ENCODE measurements around the gene FLOT1.
A peak's percentile ranks its signal among the peaks of the same experiment; 100 is the strongest.

Gene FLOT1

GRCh38 chr6:30742316-30743098, at the start of gene FLOT1:
Gene FLOT1, minus strand, starts transcription at chr6:30742687. Its CDS starts 498 bp downstream, at chr6:30742189.
- Mint-ChIP-seq H3K4me3 (peak within 1 kb of the TSS; percentile 97), H3K36me3 (peaks cover 23% of the 10 kb centered on the region), H3K27me3 (no peaks in the 10 kb centered on the region), H3K9me3 (no peaks in the 10 kb centered on the region), H3K4me1 (peaks cover 71% of the 10 kb centered on the region), H3K27ac (peak within 1 kb of the TSS; percentile 96)

DNA sequence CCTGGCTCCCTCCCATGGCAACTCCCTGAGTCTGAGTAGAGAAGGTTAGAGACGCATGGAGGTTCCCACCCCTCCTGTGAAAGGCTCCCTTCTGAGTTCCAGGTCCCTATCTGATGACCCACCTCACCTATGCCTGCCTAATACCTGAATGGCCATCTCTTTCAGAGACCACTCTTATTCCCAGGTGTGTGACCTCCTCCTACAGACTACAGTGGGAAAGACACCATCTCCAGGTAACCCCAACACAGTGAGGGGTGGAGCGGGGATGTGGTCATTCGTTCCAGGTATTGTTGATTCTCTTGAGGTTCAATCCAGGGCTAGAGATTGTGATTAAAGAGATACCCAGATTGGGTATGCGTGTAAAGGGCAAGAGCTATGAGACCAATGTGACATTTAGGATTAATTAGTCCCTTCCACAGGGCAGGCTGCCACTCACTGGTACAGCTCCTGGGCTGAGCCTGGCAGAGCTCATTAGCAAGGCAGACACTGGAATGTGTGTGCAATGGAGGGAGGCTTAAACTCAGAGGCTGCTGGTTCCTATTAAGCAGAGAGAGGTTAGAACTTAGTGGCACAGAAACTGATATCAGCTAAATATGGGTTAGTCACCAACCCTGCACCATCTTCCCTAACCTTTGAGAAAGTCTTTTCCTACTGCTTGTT, 48.4 kb upstream of the FLOT1 start:
- Mint-ChIP-seq H3K4me3 (no peak overlapping the region), H3K36me3 (no peaks in the 10 kb centered on the region)

GRCh38 chr6:30789606-30790005, 47.1 kb upstream of the FLOT1 start:
- Mint-ChIP-seq H3K4me3 (no peak overlapping the region), H3K9me3 (no peaks in the 10 kb centered on the region), H3K4me1 (peaks cover 60% of the 10 kb centered on the region), H3K36me3 (no peaks in the 10 kb centered on the region), H3K27ac (no peak overlapping the region), H3K27me3 (no peaks in the 10 kb centered on the region)

More for the DNA sequence above, 48.4 kb upstream of the FLOT1 start:
- Mint-ChIP-seq H3K27ac (no peak overlapping the region), H3K9me3 (no peaks in the 10 kb centered on the region), H3K27me3 (no peaks in the 10 kb centered on the region), H3K4me1 (peaks cover 64% of the 10 kb centered on the region)

DNA sequence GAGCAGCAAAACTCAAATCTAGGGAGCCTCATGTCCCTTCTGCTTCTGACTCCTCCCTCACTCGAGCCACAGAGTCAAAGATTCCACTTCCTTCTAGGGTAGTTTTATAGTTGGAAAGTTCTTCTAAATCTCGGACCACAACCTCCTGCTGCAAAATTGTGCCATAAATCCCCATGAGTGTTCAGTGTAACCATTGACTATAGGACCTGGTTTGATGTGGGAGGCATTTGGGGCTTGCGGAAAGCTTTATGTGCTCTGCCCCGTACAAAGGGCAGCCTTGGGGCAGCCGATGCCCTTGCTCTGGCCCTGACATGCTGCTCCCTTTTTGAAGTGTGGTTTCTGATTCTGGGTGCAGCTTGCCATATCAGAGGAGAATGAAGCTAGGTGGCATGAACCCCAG, 45.5 kb upstream of the FLOT1 start:
- no peak overlapping the region for H3K27ac Mint-ChIP-seq
- H3K27me3 Mint-ChIP-seq: no peaks in the 10 kb centered on the region
- H3K4me3 Mint-ChIP-seq: no peak overlapping the region
- H3K9me3 Mint-ChIP-seq: no peaks in the 10 kb centered on the region
- no peaks in the 10 kb centered on the region for H3K36me3 Mint-ChIP-seq
- peaks cover 48% of the 10 kb centered on the region for H3K4me1 Mint-ChIP-seq

- H3K9me3 Mint-ChIP-seq: no peaks in the 10 kb centered on the region
- H3K4me3 Mint-ChIP-seq: peak overlapping the region; percentile 58
- peak overlapping the region; percentile 82 for H3K27ac Mint-ChIP-seq
- H3K36me3 Mint-ChIP-seq: no peaks in the 10 kb centered on the region
- H3K27me3 Mint-ChIP-seq: no peaks in the 10 kb centered on the region
- peaks cover 63% of the 10 kb centered on the region for H3K4me1 Mint-ChIP-seq
Observed at GRCh38 chr6:30782425-30783014, 40.0 kb upstream of the FLOT1 start.

DNA sequence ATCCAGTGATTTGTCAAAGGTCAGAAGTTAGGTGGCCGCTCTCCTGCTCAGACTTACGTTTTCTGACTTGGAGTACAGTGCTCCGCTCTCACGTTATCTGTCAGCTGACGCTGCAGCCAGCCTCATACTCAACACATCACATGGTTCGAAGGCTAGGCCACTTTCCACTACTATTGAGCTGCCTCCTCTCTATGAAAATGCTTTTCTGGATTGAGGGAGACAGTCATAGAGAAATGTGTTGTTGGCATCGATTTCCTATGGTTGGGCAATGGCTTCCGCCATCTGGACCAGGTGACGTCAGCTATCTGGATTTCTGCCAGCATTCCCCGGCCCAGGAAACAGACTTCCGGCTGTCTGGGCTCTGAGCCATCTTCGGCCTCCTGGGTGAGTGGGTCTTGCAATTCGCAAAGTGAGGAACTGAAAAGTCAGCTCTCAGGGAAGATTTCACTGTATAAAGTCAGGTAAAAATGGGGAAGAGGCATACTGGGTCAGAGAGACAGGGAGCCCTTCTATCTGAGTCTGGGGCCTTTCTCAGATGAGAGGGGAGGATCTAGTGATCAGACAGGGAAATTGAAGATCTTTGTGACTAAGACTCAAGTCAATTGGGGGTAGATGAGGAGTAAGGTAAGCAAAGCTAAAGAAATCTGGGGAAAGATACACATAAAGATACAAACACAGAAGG, 39.4 kb upstream of the FLOT1 start:
- H3K27ac Mint-ChIP-seq: peak overlapping the region; percentile 82
- no peaks in the 10 kb centered on the region for H3K9me3 Mint-ChIP-seq
- H3K36me3 Mint-ChIP-seq: no peaks in the 10 kb centered on the region
- peaks cover 68% of the 10 kb centered on the region for H3K4me1 Mint-ChIP-seq
- no peaks in the 10 kb centered on the region for H3K27me3 Mint-ChIP-seq
- H3K4me3 Mint-ChIP-seq: peak overlapping the region; percentile 58

- H3K27me3 Mint-ChIP-seq: no peaks in the 10 kb centered on the region
- H3K36me3 Mint-ChIP-seq: no peaks in the 10 kb centered on the region
- H3K27ac Mint-ChIP-seq: peak overlapping the region; percentile 82
- H3K4me3 Mint-ChIP-seq: no peak overlapping the region
- H3K9me3 Mint-ChIP-seq: no peaks in the 10 kb centered on the region
- peaks cover 67% of the 10 kb centered on the region for H3K4me1 Mint-ChIP-seq
Observed at GRCh38 chr6:30781395-30781742, 38.9 kb upstream of the FLOT1 start.

DNA sequence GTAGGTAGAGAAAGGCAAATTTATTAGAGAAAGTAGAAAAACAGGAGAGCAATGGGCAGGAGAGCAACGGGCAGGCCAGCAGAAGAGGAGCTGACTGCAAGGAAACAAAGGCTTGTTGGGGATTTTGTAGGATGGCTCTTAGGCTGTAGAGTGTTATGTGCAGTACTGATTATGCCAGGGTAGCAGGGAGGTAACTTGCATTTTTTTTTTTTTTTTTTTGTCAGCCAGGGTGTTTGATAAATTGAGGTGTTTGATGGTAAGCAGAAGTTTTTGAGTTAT, 38.1 kb upstream of the FLOT1 start:
- no peak overlapping the region for H3K4me3 Mint-ChIP-seq
- H3K9me3 Mint-ChIP-seq: no peaks in the 10 kb centered on the region
- no peaks in the 10 kb centered on the region for H3K27me3 Mint-ChIP-seq
- H3K4me1 Mint-ChIP-seq: peaks cover 63% of the 10 kb centered on the region
- H3K36me3 Mint-ChIP-seq: no peaks in the 10 kb centered on the region
- H3K27ac Mint-ChIP-seq: peak overlapping the region; percentile 60

GRCh38 chr6:30779850-30780641, 37.6 kb upstream of the FLOT1 start:
- Mint-ChIP-seq H3K9me3 (no peaks in the 10 kb centered on the region), H3K4me1 (peaks cover 60% of the 10 kb centered on the region), H3K27me3 (no peaks in the 10 kb centered on the region), H3K4me3 (no peak overlapping the region), H3K36me3 (no peaks in the 10 kb centered on the region), H3K27ac (peak overlapping the region; percentile 60)

DNA sequence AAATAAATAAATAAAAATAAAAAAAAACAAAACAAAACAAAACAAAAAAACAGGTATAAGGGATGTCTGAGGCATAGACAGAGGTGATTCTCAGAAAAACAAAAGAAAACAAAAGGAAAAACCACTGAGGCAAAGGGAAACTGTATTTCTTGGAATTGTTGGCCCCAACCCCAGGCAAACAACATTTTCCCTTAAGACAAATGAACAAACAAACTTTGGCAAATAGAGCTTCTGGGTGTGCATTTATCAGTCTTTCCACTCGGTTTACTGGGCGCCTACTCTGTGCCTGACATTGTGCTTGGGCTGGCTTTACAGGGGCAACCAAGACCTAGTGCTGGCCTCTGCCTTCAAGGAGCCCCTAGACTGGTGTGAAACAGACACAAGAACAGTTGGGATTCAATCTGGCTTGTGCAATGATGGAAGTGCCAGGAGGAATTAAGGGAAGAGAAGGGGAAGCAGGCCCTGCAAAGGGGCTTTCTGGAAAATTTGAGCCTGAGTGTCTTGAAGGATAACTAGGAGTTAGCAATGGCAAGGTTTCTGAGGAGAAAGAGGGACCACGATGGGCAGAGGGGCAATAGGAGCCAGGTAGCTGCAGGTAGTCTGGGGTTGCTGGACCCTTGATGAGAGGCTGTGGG, 35.6 kb upstream of the FLOT1 start:
- H3K9me3 Mint-ChIP-seq: no peaks in the 10 kb centered on the region
- H3K27ac Mint-ChIP-seq: no peak overlapping the region
- no peaks in the 10 kb centered on the region for H3K36me3 Mint-ChIP-seq
- H3K4me3 Mint-ChIP-seq: no peak overlapping the region
- no peaks in the 10 kb centered on the region for H3K27me3 Mint-ChIP-seq
- peaks cover 65% of the 10 kb centered on the region for H3K4me1 Mint-ChIP-seq

DNA sequence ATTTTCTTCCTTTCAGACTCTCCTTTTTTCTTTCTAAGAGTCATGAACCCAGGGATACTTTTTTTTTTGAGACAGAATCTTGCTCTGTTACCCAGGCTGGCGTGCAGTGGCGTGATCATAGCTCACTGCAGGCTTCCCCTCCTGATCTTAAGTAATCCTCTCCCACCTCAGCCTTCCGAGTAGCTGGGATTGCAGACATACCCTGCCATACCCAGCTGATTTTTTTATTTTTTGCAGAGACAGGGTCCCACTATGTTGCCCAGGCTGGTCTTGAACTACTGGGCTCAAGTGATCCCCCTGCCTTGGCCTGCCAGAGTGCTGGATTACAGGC, 34.6 kb upstream of the FLOT1 start:
- H3K4me1 Mint-ChIP-seq: peaks cover 67% of the 10 kb centered on the region
- H3K4me3 Mint-ChIP-seq: no peak overlapping the region
- H3K27ac Mint-ChIP-seq: no peak overlapping the region
- H3K27me3 Mint-ChIP-seq: no peaks in the 10 kb centered on the region
- H3K9me3 Mint-ChIP-seq: no peaks in the 10 kb centered on the region
- H3K36me3 Mint-ChIP-seq: peaks cover 2% of the 10 kb centered on the region

- H3K4me3 Mint-ChIP-seq: no peak overlapping the region
- H3K27me3 Mint-ChIP-seq: no peaks in the 10 kb centered on the region
- H3K9me3 Mint-ChIP-seq: no peaks in the 10 kb centered on the region
- H3K27ac Mint-ChIP-seq: no peak overlapping the region
- H3K36me3 Mint-ChIP-seq: peaks cover 2% of the 10 kb centered on the region
- peaks cover 64% of the 10 kb centered on the region for H3K4me1 Mint-ChIP-seq
Observed at GRCh38 chr6:30776390-30777154, 34.1 kb upstream of the FLOT1 start.

DNA sequence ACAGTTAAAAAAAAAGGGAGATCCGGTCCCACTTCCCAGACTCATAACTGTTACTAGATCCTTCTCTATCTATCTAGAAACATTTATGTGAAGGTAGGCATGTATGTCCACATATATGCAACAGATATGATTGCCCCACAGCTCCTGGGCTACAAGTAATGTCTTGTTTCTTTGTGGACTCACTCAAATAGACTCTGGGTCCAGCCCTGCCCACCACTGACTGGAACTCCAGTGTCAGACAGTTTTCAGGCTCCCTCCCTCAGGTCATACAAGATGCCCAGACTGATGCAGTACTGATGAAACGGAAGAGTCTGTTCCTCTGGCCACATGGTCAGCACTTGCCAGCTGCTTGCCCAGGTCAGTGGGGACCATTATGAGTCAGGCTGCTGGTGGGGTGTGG, 32.6 kb upstream of the FLOT1 start:
- H3K36me3 Mint-ChIP-seq: peaks cover 2% of the 10 kb centered on the region
- H3K27ac Mint-ChIP-seq: peak overlapping the region; percentile 24
- no peaks in the 10 kb centered on the region for H3K9me3 Mint-ChIP-seq
- no peaks in the 10 kb centered on the region for H3K27me3 Mint-ChIP-seq
- no peak overlapping the region for H3K4me3 Mint-ChIP-seq
- H3K4me1 Mint-ChIP-seq: peaks cover 62% of the 10 kb centered on the region

- Mint-ChIP-seq H3K27me3 (no peaks in the 10 kb centered on the region), H3K9me3 (no peaks in the 10 kb centered on the region)
Observed at GRCh38 chr6:30774701-30775100, 32.2 kb upstream of the FLOT1 start.

More at GRCh38 chr6:30774701-30775100, 32.2 kb upstream of the FLOT1 start:
- Mint-ChIP-seq H3K4me3 (no peak overlapping the region), H3K27ac (no peak overlapping the region), H3K4me1 (peaks cover 63% of the 10 kb centered on the region), H3K36me3 (peaks cover 2% of the 10 kb centered on the region)

All from activated naive CD4-positive, alpha-beta T cell treated with anti-CD3 and anti-CD28 coated beads, Interleukin-2, amount 50 U/mL, for 24 hours (primary cell).